ENCODE data around the gene NOSTRIN.
"Not testable (repeated sequence)": the region's sequence is repeated elsewhere in the genome, so short reads cannot be mapped to it uniquely, and the experiment has no call there.

Gene NOSTRIN

DNA sequence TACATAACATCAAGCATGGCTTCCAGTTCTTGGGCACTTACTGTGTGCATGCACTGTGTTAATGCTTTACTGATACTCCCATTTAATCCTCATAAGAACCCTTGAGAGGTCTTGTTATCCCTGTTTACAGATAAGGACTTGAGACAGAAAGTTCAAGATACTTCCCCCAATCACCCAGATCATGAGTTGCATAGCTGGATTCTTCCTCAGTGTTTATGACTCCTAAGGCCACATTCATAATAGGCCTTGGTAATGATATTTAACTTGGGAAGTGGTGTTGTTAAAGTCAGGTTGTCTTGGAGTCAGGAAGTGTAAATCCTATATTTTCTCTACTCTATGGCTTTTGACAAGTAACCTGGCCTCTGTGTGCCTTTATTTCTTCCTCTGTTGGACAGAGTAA lies 22.7 kb downstream of the NOSTRIN start:
- H3K27ac Mint-ChIP-seq = no peak overlapping the region
- H3K36me3 Mint-ChIP-seq = no peaks in the 10 kb centered on the region
- H3K4me3 Mint-ChIP-seq = no peak overlapping the region
- no peaks in the 10 kb centered on the region for H3K9me3 Mint-ChIP-seq
- H3K4me1 Mint-ChIP-seq = no peaks in the 10 kb centered on the region
- H3K27me3 Mint-ChIP-seq = no peaks in the 10 kb centered on the region

- no peaks in the 10 kb centered on the region for H3K9me3 Mint-ChIP-seq
- H3K27ac Mint-ChIP-seq = no peak overlapping the region
- H3K4me3 Mint-ChIP-seq = no peak overlapping the region
- H3K27me3 Mint-ChIP-seq = no peaks in the 10 kb centered on the region
- H3K36me3 Mint-ChIP-seq = no peaks in the 10 kb centered on the region
- no peaks in the 10 kb centered on the region for H3K4me1 Mint-ChIP-seq
Observed at GRCh38 chr2:168830958-168831357, 28.5 kb downstream of the NOSTRIN start.

DNA sequence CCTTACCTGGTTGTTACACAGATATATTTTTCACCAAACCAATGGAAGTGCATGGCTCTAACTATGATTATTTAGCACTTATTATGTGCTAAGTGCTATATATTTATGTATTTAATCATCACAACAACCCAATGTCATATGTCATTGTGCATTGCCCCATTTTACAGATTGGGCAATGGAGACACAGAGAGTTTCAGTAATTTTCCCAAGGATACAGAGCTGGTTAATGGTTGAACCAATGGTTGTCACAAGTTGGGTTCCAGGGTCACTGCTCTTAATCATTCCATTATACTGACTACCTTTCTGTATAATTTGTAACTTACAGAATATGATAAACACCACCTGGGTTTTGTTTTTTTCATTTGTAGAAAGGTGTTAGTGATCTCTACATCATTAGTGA lies 29.2 kb downstream of the NOSTRIN start:
- Mint-ChIP-seq H3K9me3 (no peaks in the 10 kb centered on the region), H3K36me3 (no peaks in the 10 kb centered on the region), H3K4me1 (no peaks in the 10 kb centered on the region), H3K27me3 (no peaks in the 10 kb centered on the region), H3K27ac (no peak overlapping the region), H3K4me3 (no peak overlapping the region)

DNA sequence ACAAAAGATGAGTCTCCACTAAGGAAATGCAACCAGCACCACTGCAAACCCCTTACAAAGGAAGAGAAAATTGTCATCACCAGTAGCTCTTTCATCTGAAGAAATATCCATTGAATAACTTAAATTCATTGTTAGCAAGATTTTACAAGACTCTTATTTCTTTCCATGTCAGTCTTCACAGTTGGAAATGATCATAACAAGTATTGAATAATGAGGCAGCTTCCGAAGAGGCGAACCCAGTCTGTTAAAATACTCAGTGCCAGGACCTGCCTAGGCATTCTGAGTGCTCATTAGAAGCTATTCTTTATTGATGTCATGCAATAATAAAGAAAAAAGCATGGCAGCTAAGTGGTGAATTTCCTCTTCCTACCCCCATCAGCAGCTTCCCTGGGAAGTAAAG lies 33.5 kb downstream of the NOSTRIN start:
- Mint-ChIP-seq H3K4me3 (no peak overlapping the region), H3K4me1 (no peaks in the 10 kb centered on the region), H3K36me3 (peaks cover 3% of the 10 kb centered on the region), H3K9me3 (no peaks in the 10 kb centered on the region), H3K27ac (no peak overlapping the region), H3K27me3 (no peaks in the 10 kb centered on the region)

DNA sequence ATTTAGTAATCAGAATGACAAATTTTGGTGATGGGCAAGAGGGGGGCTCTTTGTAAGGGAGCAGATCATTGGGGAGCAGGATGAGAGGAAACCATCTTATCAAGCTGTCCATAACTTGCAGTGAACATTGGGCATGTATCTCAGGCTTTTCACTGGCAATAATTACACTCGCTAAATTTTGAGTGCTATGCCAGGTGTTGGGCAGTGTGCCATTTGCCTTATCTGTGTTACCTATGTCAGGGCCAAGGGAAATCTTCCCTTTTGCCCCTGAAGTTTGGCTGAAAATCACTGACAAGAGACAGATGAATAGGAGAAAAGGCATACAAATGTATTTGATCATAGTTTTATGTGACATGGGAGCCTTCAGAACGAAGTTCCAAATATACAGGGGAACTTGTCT lies 39.0 kb downstream of the NOSTRIN start:
- H3K27ac Mint-ChIP-seq = no peak overlapping the region
- H3K36me3 Mint-ChIP-seq = peaks cover 3% of the 10 kb centered on the region
- no peaks in the 10 kb centered on the region for H3K4me1 Mint-ChIP-seq
- no peaks in the 10 kb centered on the region for H3K9me3 Mint-ChIP-seq
- no peaks in the 10 kb centered on the region for H3K27me3 Mint-ChIP-seq
- H3K4me3 Mint-ChIP-seq = no peak overlapping the region

DNA sequence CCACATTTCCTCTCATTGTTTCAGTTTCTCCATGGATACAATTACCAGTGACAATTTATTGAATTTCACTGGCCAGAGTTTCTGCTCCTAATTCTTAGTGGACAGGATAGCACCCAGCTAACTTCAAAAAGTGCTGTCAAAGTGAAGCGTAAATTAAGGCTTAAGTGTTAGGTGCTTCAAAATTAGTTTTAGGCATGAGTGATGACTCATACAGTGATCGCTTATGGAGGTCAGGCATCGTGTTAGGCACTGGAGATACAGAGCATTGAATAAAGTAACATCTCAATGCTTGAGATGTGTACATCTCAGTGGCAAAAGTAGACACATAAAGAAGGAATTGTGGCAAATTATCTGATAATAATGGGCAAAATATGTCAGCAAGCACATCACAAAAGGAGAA lies 40.8 kb downstream of the NOSTRIN start:
- Mint-ChIP-seq H3K9me3 (no peaks in the 10 kb centered on the region), H3K27ac (no peak overlapping the region), H3K4me1 (no peaks in the 10 kb centered on the region), H3K36me3 (peaks cover 3% of the 10 kb centered on the region), H3K27me3 (no peaks in the 10 kb centered on the region), H3K4me3 (no peak overlapping the region)

- Mint-ChIP-seq H3K4me3 (no peak overlapping the region), H3K27ac (no peak overlapping the region), H3K9me3 (no peaks in the 10 kb centered on the region), H3K27me3 (no peaks in the 10 kb centered on the region), H3K4me1 (no peaks in the 10 kb centered on the region), H3K36me3 (no peaks in the 10 kb centered on the region)
Observed at GRCh38 chr2:168848225-168848624, 45.8 kb downstream of the NOSTRIN start.

GRCh38 chr2:168849610-168850009 lies 47.2 kb downstream of the NOSTRIN start:
- Mint-ChIP-seq H3K36me3 (no peaks in the 10 kb centered on the region), H3K4me1 (no peaks in the 10 kb centered on the region), H3K27ac (no peak overlapping the region), H3K27me3 (no peaks in the 10 kb centered on the region), H3K4me3 (no peak overlapping the region), H3K9me3 (no peaks in the 10 kb centered on the region)

- H3K4me1 Mint-ChIP-seq = no peaks in the 10 kb centered on the region
- H3K9me3 Mint-ChIP-seq = no peaks in the 10 kb centered on the region
- H3K27ac Mint-ChIP-seq = no peak overlapping the region
- H3K36me3 Mint-ChIP-seq = no peaks in the 10 kb centered on the region
- no peak overlapping the region for H3K4me3 Mint-ChIP-seq
- H3K27me3 Mint-ChIP-seq = no peaks in the 10 kb centered on the region
Observed at GRCh38 chr2:168850846-168851245, 48.4 kb downstream of the NOSTRIN start.

DNA sequence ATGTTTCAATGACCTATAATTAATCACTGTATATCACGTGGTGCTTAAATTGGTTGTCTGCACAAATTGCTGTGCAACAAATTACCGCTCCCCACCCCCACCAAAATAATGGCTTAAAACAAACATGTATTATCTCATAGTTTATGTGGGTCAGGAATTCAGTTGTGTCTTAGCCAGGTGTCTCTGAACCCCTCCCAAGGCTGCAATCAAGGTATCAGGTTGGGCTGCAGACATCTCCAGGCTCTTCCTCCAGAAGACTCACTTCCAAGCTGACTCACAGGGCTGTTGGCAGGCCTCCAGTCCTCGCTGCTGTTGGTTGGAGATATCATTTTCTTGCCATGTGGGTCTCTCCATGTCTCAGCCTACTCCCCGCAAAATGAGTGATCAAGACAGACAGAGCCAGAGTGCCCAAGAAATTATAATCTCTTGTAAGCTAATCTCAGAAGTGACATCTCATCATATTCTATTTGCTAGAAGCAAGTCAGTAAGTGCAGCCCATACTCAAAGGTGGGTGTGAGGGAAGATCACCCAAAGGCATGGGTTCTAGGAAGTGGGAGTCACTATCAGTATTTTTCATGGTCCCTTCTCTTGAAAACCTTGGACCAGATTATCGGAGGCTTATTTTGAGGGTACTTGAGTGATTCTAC lies 49.4 kb downstream of the NOSTRIN start:
- Mint-ChIP-seq H3K9me3 (no peaks in the 10 kb centered on the region), H3K36me3 (no peaks in the 10 kb centered on the region), H3K27me3 (no peaks in the 10 kb centered on the region), H3K4me3 (no peak overlapping the region), H3K4me1 (no peaks in the 10 kb centered on the region), H3K27ac (no peak overlapping the region)

DNA sequence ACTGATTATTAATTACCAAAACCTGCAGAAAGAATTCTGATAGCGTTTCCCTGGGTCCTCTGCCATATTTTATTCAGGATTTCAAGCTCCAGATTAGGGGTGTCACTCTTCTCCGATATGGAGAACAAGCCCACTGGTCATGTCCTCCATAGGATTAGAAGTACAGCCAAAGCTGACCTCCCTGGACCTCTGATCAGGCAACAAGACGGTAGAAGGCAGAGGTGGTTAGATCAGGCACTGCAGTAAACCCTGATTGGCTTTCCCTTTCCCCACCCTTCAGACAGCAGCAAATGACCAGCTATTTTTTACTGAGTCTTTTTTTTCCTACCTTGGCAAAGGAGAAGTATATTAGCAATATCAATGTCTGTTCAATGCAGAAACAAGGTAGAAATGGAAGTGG lies 50.0 kb downstream of the NOSTRIN start:
- H3K27ac Mint-ChIP-seq = no peak overlapping the region
- H3K27me3 Mint-ChIP-seq = no peaks in the 10 kb centered on the region
- H3K4me1 Mint-ChIP-seq = no peaks in the 10 kb centered on the region
- no peaks in the 10 kb centered on the region for H3K9me3 Mint-ChIP-seq
- no peak overlapping the region for H3K4me3 Mint-ChIP-seq
- H3K36me3 Mint-ChIP-seq = no peaks in the 10 kb centered on the region

DNA sequence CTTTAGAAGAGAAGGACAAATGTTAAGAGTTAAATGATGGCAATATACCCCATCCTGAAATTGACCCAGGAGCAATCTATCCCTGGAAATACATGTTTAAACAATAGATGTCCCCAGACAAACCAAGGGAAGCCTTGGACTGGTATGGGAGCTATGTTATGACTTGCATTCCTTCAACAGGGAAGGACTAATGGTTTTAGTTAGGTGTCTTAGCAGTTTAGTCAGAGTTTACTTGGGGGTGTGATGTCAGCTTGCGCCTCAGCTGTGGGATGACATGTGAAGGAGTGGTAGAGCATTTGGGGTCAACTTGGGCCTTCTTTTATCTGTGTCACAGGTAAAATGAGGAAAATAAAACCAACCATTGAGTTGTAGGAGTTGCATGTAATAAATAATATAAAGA lies 51.0 kb downstream of the NOSTRIN start:
- Mint-ChIP-seq H3K4me3 (no peak overlapping the region), H3K27ac (no peak overlapping the region), H3K9me3 (no peaks in the 10 kb centered on the region), H3K27me3 (no peaks in the 10 kb centered on the region), H3K36me3 (no peaks in the 10 kb centered on the region), H3K4me1 (no peaks in the 10 kb centered on the region)

- Mint-ChIP-seq H3K36me3 (no peaks in the 10 kb centered on the region), H3K4me3 (no peak overlapping the region)
Observed at GRCh38 chr2:168854651-168855050, 52.2 kb downstream of the NOSTRIN start.

DNA sequence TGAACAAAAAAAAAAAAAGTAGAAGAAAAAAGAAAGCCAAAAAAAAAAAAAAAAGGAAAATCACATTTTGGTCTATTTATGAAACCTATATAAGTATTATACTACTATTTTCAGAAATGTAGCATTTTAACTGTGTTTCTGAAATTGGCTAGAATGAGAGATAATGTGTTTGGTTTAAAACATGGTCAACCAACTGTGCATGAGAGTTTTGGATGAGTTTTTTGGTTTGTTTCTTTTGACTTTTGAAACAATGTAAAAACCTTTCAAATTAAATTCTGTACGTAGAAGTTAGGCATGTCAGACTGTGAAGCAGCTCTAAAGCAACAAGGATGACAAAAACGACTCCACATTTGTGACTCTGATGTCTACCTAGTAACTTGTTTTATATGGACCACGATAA lies 53.2 kb downstream of the NOSTRIN start:
- Mint-ChIP-seq H3K9me3 (no peaks in the 10 kb centered on the region), H3K4me3 (no peak overlapping the region), H3K27me3 (no peaks in the 10 kb centered on the region), H3K36me3 (no peaks in the 10 kb centered on the region), H3K4me1 (no peaks in the 10 kb centered on the region), H3K27ac (no peak overlapping the region)

More at GRCh38 chr2:168854651-168855050, 52.2 kb downstream of the NOSTRIN start:
- Mint-ChIP-seq H3K4me1 (no peaks in the 10 kb centered on the region), H3K27me3 (no peaks in the 10 kb centered on the region), H3K27ac (no peak overlapping the region), H3K9me3 (no peaks in the 10 kb centered on the region)

GRCh38 chr2:168858146-168858545 lies 55.7 kb downstream of the NOSTRIN start:
- no peaks in the 10 kb centered on the region for H3K9me3 Mint-ChIP-seq
- H3K27ac Mint-ChIP-seq = no peak overlapping the region

GRCh38 chr2:168867164-168867563 lies 64.7 kb downstream of the NOSTRIN start:
- not testable (repeated sequence) for H3K4me3 Mint-ChIP-seq, H3K9me3 Mint-ChIP-seq, H3K27me3 Mint-ChIP-seq, H3K27ac Mint-ChIP-seq, H3K4me1 Mint-ChIP-seq, H3K36me3 Mint-ChIP-seq

More at GRCh38 chr2:168858146-168858545, 55.7 kb downstream of the NOSTRIN start:
- H3K27me3 Mint-ChIP-seq = no peaks in the 10 kb centered on the region
- H3K4me1 Mint-ChIP-seq = no peaks in the 10 kb centered on the region
- no peaks in the 10 kb centered on the region for H3K36me3 Mint-ChIP-seq
- no peak overlapping the region for H3K4me3 Mint-ChIP-seq

DNA sequence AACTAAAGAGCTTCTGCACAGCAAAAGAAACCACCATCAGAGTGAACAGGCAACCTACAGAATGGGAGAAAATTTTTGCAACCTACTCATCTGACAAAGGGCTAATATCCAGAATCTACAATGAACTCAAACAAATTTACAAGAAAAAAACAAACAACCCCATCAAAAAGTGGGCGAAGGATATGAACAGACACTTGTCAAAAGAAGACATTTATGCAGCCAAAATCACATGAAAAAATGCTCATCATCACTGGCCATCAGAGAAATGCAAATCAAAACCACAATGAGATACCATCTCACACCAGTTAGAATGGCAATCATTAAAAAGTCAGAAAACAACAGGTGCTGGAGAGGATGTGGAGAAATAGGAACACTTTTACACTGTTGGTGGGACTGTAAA lies 67.9 kb downstream of the NOSTRIN start:
- not testable (repeated sequence) for H3K4me1 Mint-ChIP-seq, H3K4me3 Mint-ChIP-seq, H3K27me3 Mint-ChIP-seq, H3K36me3 Mint-ChIP-seq, H3K27ac Mint-ChIP-seq, H3K9me3 Mint-ChIP-seq

Measured in activated naive CD4-positive, alpha-beta T cell treated with anti-CD3 and anti-CD28 coated beads, Interleukin-2, amount 50 U/mL, for 24 hours (primary cell).